K562 (cell line): ENCODE data around the gene CYP4F12. TPM values are rescaled to one million over a fixed set of nuclear protein-coding genes. Genes with fewer than 3 reads are reported as not detected.
A peak's percentile ranks its signal among the peaks of the same experiment; 100 is the strongest.

Experiments used
- ATAC-seq: fragments of 200-7000 bp; cut with Tn5 transposase; 3 replicates; pipeline ENCODE4 v1.9.1; 2020; ENCODE audit warnings: moderate library complexity
- BruUV-seq: library from RNA; stranded (reverse); fragments of 400-500 nt; replicated peaks from 2 replicates; lab custom pipeline; 2021; lab: Mats Ljungman, UMichigan
- CTCF ChIA-PET: fragments of 300-600 bp; formaldehyde crosslinking; extraction: SDS; loops from one replicate; lab custom pipeline; 2021; ENCODE audit warnings: low intra/inter-chr PET ratio; lab: Yijun Ruan, JAX
- POLR2A ChIA-PET: fragments of 300-600, 350-650 bp; sonication (Branson Sonifier 250); formaldehyde crosslinking; extraction: SDS; loops from one replicate; lab custom pipeline; 2021; ENCODE audit warnings: antibody characterized with exemption, inconsistent platforms; lab: Yijun Ruan, JAX
- DNase-seq, 4 experiments: peaks; one replicate each; pipeline versions ENCODE4 v3.0.0 to v3.0.0-alpha.2; 2011 to 2018; ENCODE audit warnings: low spot score in 3 of 4, mixed read lengths in 3 of 4; ENCODE audit errors: extremely low read depth in 1 of 4
- FAIRE-seq: peaks from 2 replicates; lab custom pipeline; 2011; peaks lifted over from hg19 to GRCh38; lab: Jason Lieb, UNC
- H2AFZ ChIP-seq: 2 replicates; pipeline ENCODE4 v1.6.0; 2011; ENCODE audit warnings: low read depth, low read length, control low read depth, inconsistent platforms
- H3K27ac ChIP-seq: fragments of 200-600 bp; 3 replicates; pipeline ENCODE4 v1.8.0; 2011; ENCODE audit warnings: low read depth, mild to moderate bottlenecking, control low read depth, inconsistent platforms, low read length, moderate library complexity, mixed read lengths; ENCODE audit errors: extremely low read depth
- H3K27me3 ChIP-seq, 2 experiments: fragments of 300-600 bp in 1 of 2; 2 replicates in 1 of 2; 3 replicates in 1 of 2; pipeline versions ENCODE4 v1.6.0 to v1.8.0; 2011; ENCODE audit warnings: inconsistent platforms in 2 of 2, low read length in 2 of 2, mild to moderate bottlenecking in 1 of 2, mixed read lengths in 1 of 2, moderate library complexity in 1 of 2; ENCODE audit not compliant: control insufficient read depth in 2 of 2, insufficient read depth in 2 of 2
- H3K36me3 ChIP-seq: fragments of 300-600 bp; 3 replicates; pipeline ENCODE4 v1.8.0; 2011; ENCODE audit warnings: mild to moderate bottlenecking, low read length, inconsistent platforms; ENCODE audit not compliant: control insufficient read depth, insufficient read depth
- H3K4me1 ChIP-seq, 2 experiments: fragments of 200-600 bp in 1 of 2; replicated peaks in 1 of 2; 2 replicates in 1 of 2; 3 replicates in 1 of 2; pipeline versions ENCODE4 v1.5.1 to v1.8.0; 2011; ENCODE audit warnings: inconsistent platforms in 2 of 2, low read length in 2 of 2, mild to moderate bottlenecking in 1 of 2, mixed read lengths in 1 of 2, moderate library complexity in 1 of 2; ENCODE audit not compliant: control insufficient read depth in 2 of 2, insufficient read depth in 2 of 2
- H3K4me2 ChIP-seq: 2 replicates; pipeline ENCODE4 v1.6.1; 2011; ENCODE audit warnings: low read length, control low read depth, inconsistent platforms, mixed read lengths; ENCODE audit not compliant: insufficient read depth
- H3K4me3 ChIP-seq: fragments of 200-600 bp; sonication (generic), shearing (Covaris generic); 2 replicates; pipeline ENCODE4 v1.5.1; 2016; ENCODE audit warnings: control low read depth, inconsistent platforms
- H3K79me2 ChIP-seq: fragments of 200-600 bp; 3 replicates; pipeline ENCODE4 v1.8.0; 2011; ENCODE audit warnings: low read length, inconsistent platforms; ENCODE audit not compliant: control insufficient read depth, insufficient read depth
- H3K9ac ChIP-seq, 2 experiments: 2 replicates each; pipeline versions ENCODE4 v1.6.0 to v1.6.1; 2011; ENCODE audit warnings: low read depth in 2 of 2, low read length in 2 of 2, control low read depth in 1 of 2, inconsistent platforms in 1 of 2, mild to moderate bottlenecking in 1 of 2, mixed read lengths in 1 of 2; ENCODE audit not compliant: insufficient read depth in 1 of 2
- H3K9me1 ChIP-seq: one replicate; pipeline ENCODE4 v1.6.0; 2011; ENCODE audit warnings: inconsistent platforms, mild to moderate bottlenecking, low read length, moderate library complexity; ENCODE audit not compliant: control insufficient read depth, insufficient read depth
- H3K9me3 ChIP-seq: replicated peaks from 2 replicates; pipeline ENCODE4 v1.5.1; 2011; ENCODE audit warnings: low read depth, low read length, inconsistent platforms; ENCODE audit not compliant: control insufficient read depth, insufficient read depth
- H4K20me1 ChIP-seq: replicated peaks from 2 replicates; pipeline ENCODE4 v1.6.1; 2011; ENCODE audit warnings: low read length, inconsistent platforms, mixed read lengths; ENCODE audit not compliant: control insufficient read depth, insufficient read depth
- CEBPB ChIP-seq: fragments of 450-650 bp; IDR thresholded peaks from 2 replicates; pipeline ENCODE4 v1.6.1; 2016; ENCODE audit warnings: missing genetic modification characterization, missing compliant biosample characterization
- CREB1 ChIP-seq, 2 experiments: sonication (generic) in 1 of 2; formaldehyde crosslinking in 1 of 2; IDR thresholded peaks; 2 replicates each; pipeline versions ENCODE4 v1.6.1 to v1.8.0; 2012 to 2022; ENCODE audit warnings: inconsistent platforms in 1 of 2, mild to moderate bottlenecking in 1 of 2, missing genetic modification reagents in 1 of 2, moderate library complexity in 1 of 2
- ELF1 ChIP-seq: fragments of 200-800 bp; sonication (Bioruptor generic); IDR thresholded peaks from 2 replicates; pipeline ENCODE4 v1.6.1; 2016; ENCODE audit warnings: missing genetic modification characterization, missing compliant biosample characterization
- GATAD2B ChIP-seq: fragments of 450-650 bp; IDR thresholded peaks from 2 replicates; pipeline ENCODE4 v1.6.1; 2017; ENCODE audit warnings: mild to moderate bottlenecking, borderline replicate concordance
- KDM2B ChIP-seq: fragments of 250-450 bp; sonication (Bioruptor Pico); IDR thresholded peaks from 2 replicates; pipeline ENCODE4 v1.8.0; 2021; ENCODE audit warnings: mild to moderate bottlenecking, moderate library complexity
- SMARCE1 ChIP-seq: fragments of 450-650 bp; IDR thresholded peaks from 2 replicates; pipeline ENCODE4 v1.7.1; 2016; ENCODE audit warnings: mild to moderate bottlenecking
- SPI1 ChIP-seq: IDR thresholded peaks from 2 replicates; pipeline ENCODE4 v1.6.1; 2011; ENCODE audit warnings: low read depth, low read length, control low read depth, borderline replicate concordance
- TCF7 ChIP-seq: sonication (generic); IDR thresholded peaks from 2 replicates; pipeline ENCODE4 v1.6.1; 2016; ENCODE audit warnings: antibody characterized with exemption, borderline replicate concordance
- TEAD2 ChIP-seq: fragments of 450-650 bp; IDR thresholded peaks from 2 replicates; pipeline ENCODE4 v1.6.1; 2016; ENCODE audit warnings: missing genetic modification characterization, control low read depth, missing compliant biosample characterization
- ZEB2 ChIP-seq: fragments of 450-650 bp; IDR thresholded peaks from 2 replicates; pipeline ENCODE4 v1.6.1; 2016
- WGBS: fragments of 100-300 bp; shearing (Covaris generic); methylation state at CpG from one replicate; pipeline ENCODE4 v1.1.6; 2016; ENCODE audit warnings: low coverage, mixed read lengths; ENCODE audit not compliant: insufficient coverage; ENCODE audit errors: missing lambda C conversion rate; 5-methylcytosine and 5-hydroxymethylcytosine counted together
- in situ Hi-C: fragments of 300-500 bp; cut with MboI; formaldehyde crosslinking; loops from 4 replicates; pipeline ENCODE4 v1.15.0; 2018; ENCODE audit warnings: inconsistent platforms, mixed read lengths
- intact Hi-C: fragments of 100-400 bp; cut with micrococcal nuclease; formaldehyde crosslinking; loops from 2 replicates; pipeline ENCODE4 v1.14.2; 2022
- polyA plus RNA-seq, 8 experiments: library from polyadenylated mRNA; depleted of rRNA in 4 of 8; stranded (reverse) in 5 of 8; unstranded in 3 of 8; fragments of >200 nt; fragmentation: Nextera tagmentation in 2 of 8; fragmentation: Illumina TruSeq in 1 of 8; extraction: Ambion mirVana in 2 of 8; extraction: Trizol in 1 of 8; gene quantifications; 2 replicates each; pipeline versions ENCODE4 v1.2.1 to v1.2.3, GENCODE V29; 2011 to 2014; ENCODE audit warnings: inconsistent platforms in 1 of 8, missing spikeins in 1 of 8
- total RNA-seq, 7 experiments: library from RNA; depleted of rRNA in 6 of 7; stranded (reverse); fragments of >200 nt in 6 of 7; fragmentation: Illumina TruSeq in 2 of 7; extraction: Trizol in 2 of 7; gene quantifications; 2 replicates each; pipeline versions ENCODE4 v1.2.1 to v1.2.3, GENCODE V29; 2011 to 2021; ENCODE audit warnings: low replicate concordance in 1 of 7
- TF ChIP-seq, protein P1 (sequence below), 3 experiments: fragments of 200-800 bp in 1 of 3; fragments of 250-450 bp in 1 of 3; fragments of 450-650 bp in 1 of 3; sonication (Bioruptor Pico) in 1 of 3; sonication (Bioruptor generic) in 1 of 3; formaldehyde crosslinking in 1 of 3; IDR thresholded peaks; 2 replicates each; pipeline versions ENCODE4 v1.6.1 to v1.8.0; 2016 to 2022; ENCODE audit warnings: mild to moderate bottlenecking in 2 of 3, missing genetic modification characterization in 2 of 3, missing compliant biosample characterization in 1 of 3, moderate library complexity in 1 of 3
- TF ChIP-seq, protein P2 (sequence below): fragments of 450-650 bp; IDR thresholded peaks from one replicate; pipeline ENCODE4 v1.6.1; 2018; ENCODE audit warnings: mild to moderate bottlenecking, moderate library complexity; ENCODE audit not compliant: partially characterized antibody

Gene CYP4F12
- total and polyA plus RNA-seq, 9 of the 15 experiments (the other 6 are each of a cell fraction or from before 2014, with no cell fraction given): not detected

DNA sequence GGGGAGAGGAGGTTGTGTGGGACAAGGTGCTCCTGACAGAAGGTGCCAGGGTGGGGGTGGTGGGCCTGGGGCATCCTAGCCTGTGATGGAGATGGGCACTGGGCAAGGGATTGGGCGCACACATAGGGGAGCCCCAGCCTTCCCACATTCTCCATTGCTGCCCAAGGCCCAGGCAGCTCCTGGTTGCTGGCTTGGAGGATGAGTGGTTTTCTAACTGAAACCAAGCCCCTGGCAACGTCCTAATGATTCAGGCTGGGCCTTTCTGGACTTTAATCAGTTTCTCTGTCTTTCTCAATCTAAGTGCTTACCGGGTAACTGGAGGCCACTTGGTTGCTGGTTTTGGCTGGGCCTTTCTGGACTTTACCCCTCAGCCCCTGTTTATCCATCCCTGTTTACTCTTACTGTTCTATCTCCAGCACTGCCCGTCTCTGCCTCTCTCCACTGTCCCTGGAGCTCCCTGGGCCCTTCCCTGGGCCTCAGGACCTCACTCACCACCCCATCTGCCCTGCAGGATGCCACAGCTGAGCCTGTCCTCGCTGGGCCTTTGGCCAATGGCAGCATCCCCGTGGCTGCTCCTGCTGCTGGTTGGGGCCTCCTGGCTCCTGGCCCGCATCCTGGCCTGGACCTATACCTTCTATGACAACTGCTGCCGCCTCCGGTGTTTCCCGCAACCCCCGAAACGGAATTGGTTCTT lies 31.8 kb upstream of the CYP4F12 start (continued):
- TF ChIP-seq, protein P1, sequence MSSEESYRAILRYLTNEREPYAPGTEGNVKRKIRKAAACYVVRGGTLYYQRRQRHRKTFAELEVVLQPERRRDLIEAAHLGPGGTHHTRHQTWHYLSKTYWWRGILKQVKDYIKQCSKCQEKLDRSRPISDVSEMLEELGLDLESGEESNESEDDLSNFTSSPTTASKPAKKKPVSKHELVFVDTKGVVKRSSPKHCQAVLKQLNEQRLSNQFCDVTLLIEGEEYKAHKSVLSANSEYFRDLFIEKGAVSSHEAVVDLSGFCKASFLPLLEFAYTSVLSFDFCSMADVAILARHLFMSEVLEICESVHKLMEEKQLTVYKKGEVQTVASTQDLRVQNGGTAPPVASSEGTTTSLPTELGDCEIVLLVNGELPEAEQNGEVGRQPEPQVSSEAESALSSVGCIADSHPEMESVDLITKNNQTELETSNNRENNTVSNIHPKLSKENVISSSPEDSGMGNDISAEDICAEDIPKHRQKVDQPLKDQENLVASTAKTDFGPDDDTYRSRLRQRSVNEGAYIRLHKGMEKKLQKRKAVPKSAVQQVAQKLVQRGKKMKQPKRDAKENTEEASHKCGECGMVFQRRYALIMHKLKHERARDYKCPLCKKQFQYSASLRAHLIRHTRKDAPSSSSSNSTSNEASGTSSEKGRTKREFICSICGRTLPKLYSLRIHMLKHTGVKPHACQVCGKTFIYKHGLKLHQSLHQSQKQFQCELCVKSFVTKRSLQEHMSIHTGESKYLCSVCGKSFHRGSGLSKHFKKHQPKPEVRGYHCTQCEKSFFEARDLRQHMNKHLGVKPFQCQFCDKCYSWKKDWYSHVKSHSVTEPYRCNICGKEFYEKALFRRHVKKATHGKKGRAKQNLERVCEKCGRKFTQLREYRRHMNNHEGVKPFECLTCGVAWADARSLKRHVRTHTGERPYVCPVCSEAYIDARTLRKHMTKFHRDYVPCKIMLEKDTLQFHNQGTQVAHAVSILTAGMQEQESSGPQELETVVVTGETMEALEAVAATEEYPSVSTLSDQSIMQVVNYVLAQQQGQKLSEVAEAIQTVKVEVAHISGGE (CRISPR knock-in tag; IDR thresholded peaks at IDR 0.05): no peak
- TF ChIP-seq CREB1 (IDR thresholded peaks at IDR 0.05) (no peak), CREB1 (CRISPR knock-in tag; IDR thresholded peaks at IDR 0.05) (no peak), TEAD2 (tag) (no peak)

- no TSS peak for BruUV-seq
- Histone ChIP-seq H3K9me1 (peaks cover 3% of the 10 kb centered on the region), H3K36me3 (no peaks in the 10 kb centered on the region), H3K4me1 (peaks cover 6 to 20% of the 10 kb centered on the region in 2 experiments; a peak in 4 of 5 replicates), H3K79me2 (no peaks in the 10 kb centered on the region), H3K4me2 (no peak overlapping the region), H3K27ac (no peak overlapping the region), H4K20me1 (no peaks in the 10 kb centered on the region; the same call in 1 of the 2 replicates), H3K9ac (no peak overlapping the region), H3K27me3 (peaks cover 0 to 17% of the 10 kb centered on the region in 2 experiments; a peak in 2 of 5 replicates), H2AFZ (no peak overlapping the region), H3K4me3 (no peak overlapping the region), H3K9me3 (no peaks in the 10 kb centered on the region)
- in situ Hi-C loops: no loop called here
- no peak for ATAC-seq
- 28% methylated on average over 5 of the region's 5 CpGs for WGBS
- TF ChIP-seq CEBPB (tag) (peak; percentile 59; the same call in 1 of the 2 replicates), SPI1 (peak; percentile 87), KDM2B (CRISPR knock-in tag) (no peak), TCF7 (peak; percentile 70; the same call in 1 of the 2 replicates), SMARCE1 (peak; percentile 33; the same call in 1 of the 2 replicates), GATAD2B (no peak), ELF1 (tag) (no peak), ZEB2 (peak; percentile 64)
- TF ChIP-seq, protein P2, sequence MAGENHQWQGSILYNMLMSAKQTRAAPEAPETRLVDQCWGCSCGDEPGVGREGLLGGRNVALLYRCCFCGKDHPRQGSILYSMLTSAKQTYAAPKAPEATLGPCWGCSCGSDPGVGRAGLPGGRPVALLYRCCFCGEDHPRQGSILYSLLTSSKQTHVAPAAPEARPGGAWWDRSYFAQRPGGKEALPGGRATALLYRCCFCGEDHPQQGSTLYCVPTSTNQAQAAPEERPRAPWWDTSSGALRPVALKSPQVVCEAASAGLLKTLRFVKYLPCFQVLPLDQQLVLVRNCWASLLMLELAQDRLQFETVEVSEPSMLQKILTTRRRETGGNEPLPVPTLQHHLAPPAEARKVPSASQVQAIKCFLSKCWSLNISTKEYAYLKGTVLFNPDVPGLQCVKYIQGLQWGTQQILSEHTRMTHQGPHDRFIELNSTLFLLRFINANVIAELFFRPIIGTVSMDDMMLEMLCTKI: no peak
- intact Hi-C loops: no loop called here
- FAIRE-seq: no peak
- CTCF ChIA-PET: no interaction called here
- no peak for DNase-seq
- POLR2A ChIA-PET: no interaction called here
Observed at GRCh38 chr19:15641901-15642491, 30.9 kb upstream of the CYP4F12 start.
